HCEC 1CT (cell line): ENCODE data around the gene PDGFRB.

Source experiments
- DNase-seq: peaks from one replicate; pipeline ENCODE4 v3.0.0-alpha.2; 2017

The PDGFRB gene

DNA sequence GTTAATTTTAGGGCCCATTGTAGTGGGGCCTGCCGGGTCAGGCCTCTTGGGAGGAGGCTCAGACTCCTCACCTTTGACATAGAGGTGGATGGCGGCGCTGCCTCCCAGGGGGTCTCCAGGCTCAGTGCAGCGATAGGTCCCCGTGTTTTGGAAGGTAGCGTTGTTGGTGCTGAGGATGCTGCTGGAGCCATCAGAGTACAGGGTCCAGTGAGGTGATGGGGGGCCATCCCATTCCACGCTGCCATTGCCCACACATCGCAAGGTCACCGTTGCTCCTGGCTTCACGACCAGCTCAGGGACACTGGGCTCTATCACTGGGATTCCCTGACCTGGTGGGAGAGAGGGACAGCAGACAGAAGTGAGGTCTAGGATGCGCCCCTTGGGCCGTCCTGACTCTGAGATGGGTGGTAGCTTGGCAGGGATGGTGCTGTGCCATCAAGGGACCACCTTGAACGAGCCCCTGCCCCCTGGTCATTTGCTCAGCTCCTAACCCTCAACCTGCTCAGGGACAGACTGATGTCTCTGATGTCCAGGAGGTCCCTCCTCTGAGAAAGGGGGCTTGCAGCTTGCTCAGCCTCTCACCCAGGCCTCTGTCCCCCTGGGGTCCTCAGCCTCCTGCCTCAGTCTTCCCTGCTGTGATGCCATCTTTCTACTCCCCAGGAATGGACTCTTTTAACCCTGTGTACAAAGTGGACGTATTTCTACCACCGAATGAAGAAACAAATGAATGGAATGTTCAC lies 74.8 kb downstream of the PDGFRB start:
- DNase-seq: no peak

DNA sequence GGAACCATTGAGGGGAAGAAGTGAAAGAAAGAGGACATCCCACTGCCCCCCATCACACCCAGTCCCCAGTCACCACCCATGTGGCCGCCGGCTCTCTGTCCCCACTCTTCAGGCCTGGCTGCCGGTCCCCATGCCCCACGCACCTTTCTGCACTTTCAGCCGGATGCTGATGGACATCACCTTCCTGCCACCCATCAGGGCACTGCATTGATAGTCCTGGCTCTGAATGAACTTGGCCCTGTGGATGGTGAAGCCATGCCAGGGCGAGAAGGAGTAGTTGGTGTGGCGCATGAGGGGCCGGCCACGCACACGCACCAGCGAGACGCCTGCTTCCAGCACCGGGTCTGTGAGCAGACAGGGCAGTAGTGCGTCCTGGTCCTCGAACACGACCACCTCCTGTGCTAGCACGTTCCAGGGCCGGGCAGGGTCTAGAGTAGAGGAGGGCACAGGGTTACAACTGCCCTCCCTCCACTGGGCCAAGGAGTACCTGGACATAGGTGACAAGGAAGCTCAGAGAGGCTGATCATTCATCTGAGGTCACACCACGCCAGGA lies 75.7 kb downstream of the PDGFRB start:
- no peak for DNase-seq

DNA sequence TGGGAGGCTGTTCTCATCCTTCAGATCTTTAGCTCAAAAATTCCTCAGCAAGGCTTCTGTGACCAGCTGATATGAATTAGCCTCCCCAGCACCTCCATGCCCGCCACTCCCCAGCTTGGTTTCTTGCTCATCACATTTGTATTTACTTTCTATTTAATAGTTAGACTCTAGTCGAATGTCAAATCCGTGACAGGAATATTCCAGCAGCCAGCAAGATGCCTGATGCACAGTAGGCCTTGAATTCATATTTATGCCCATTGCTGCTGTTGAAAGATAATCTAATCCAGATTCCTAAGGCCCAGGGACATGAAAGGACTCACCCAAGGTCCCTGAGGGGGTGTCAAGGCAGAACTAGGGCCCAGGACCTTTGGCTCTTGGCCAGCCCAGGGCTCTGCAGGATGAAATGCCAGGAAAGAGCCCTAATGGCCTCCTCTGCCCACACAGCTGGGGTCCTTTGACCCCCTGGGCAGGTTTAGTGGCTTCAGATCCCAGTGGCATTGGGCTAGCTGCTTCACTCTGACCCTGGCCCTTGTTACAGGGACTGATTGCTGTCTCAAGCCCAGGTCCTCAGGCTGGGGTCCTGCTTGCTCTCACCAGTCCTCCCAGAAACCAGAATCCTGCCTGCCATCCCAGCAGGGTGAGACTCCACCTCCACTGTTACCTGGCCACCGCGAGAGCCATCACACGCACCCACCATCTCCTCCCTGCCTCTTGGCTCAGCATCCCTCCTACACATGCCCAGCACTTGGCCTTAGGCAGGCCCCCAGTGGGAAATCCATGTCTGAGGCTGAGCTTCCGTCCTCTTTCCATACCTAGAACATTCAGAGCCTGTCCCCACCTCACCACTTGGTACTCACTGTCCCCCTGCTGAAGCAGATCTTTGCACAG lies 76.6 kb downstream of the PDGFRB start:
- no peak for DNase-seq

DNA sequence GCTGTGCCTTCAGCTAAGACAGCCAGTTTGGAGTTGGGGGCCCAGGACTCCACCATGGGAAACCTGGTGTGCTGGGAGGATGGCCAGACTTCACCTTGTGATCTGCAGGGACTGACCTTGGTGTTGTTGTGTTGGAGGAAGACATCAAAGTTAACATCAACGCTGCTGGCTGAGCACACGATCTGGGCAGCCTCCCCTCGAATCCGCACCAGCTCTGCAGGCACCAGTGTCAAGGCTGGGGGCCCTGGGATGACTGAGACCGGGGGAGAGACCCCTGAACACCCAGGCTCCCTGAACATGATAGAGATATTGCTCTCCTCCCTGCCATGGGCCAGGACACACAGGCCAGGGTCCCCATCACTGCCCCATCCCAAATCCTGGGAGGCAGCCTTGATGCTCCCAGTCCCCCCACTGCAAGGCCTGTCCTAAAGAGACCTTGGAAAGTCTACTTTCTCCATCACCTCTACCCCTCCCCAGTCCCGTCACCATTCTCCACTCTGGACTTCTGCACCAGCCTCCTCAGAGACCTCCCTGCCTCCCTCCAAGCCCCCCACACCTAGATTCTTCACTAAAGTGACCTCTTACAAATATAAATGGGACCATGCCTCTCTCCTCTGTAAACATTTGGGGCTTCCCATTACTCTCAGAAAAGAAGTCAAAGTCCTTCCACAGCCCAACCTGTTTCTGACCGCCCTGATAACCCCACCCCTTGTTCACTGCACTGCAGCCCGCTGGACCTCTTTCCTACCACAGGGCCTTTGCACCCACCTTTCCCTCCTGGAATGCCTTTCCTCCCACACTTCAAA lies 77.4 kb downstream of the PDGFRB start:
- DNase-seq: no peak

DNA sequence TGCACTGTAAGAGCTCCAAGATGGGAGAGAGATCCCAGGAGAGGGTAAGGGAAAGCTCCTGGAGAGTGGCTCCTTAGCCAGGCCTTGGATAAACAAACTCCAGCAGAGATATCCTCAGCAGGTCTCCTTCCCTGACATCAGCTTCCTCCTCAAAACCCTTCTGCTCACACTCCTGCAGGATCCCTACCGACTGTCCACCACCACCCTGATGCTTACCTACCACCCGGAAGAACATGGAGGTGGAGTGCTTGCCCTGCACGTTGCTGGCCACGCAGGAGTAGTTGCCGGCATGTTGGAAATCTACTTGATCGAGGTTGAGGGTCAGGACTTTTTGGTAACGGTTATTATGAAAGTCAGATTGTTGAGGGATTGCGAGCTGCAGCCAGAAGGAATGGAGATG lies 78.6 kb downstream of the PDGFRB start:
- DNase-seq: no peak

GRCh38 chr5:150075806-150076205 lies 79.8 kb downstream of the PDGFRB start:
- DNase-seq: peak; percentile 27

GRCh38 chr5:150075233-150075632 lies 80.4 kb downstream of the PDGFRB start:
- DNase-seq: no peak

DNA sequence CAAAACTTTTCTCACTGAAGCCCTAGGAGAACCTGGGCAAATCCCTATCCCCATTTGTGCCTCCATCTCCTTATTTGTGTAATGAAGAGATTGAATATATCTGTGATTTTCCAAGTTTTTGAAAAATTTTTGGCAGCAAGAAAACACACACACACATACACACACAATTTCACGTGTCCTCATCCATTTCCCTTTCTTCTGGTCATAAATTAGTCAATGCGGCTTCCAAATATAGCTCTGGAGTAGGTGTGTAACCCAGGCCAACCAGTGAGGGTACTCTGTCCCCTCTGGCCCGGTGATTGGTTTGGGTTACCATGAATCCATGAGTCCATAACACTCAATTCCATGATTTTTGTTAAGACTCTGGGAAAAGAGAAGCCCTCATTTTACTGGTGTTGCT lies 82.0 kb downstream of the PDGFRB start:
- DNase-seq: no peak

DNA sequence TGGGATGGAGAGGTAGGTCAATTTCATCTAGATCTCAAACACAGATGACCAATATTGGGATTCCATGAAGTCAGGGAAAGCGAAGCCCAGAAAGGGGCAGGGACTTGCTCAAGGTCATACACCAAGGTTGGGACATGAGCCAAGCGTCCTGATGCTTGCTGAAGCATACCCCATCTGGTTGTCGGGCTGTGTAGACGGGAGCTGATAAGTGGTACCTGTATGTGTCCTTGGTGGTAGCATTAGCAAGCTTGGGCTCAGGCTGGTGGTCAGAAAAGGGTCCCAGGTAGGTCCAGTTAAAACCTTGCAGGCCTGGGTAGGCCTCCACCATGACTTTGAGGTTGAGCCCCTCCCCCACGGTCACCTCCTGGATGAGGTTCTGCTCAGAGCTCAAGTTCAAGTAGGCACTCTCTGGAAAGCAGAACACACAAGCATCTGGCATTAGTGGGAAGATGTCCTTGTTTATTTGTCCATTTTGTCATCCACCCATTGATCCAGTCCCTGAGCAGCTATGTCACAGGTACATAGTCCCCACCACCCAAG lies 82.5 kb downstream of the PDGFRB start:
- DNase-seq: no peak

- DNase-seq: no peak
Observed at GRCh38 chr5:150070821-150071220, 84.8 kb downstream of the PDGFRB start.

GRCh38 chr5:150069672-150070627 lies 85.7 kb downstream of the PDGFRB start:
- no peak for DNase-seq

- DNase-seq: no peak
Observed at GRCh38 chr5:150068961-150069645, 86.5 kb downstream of the PDGFRB start.

DNA sequence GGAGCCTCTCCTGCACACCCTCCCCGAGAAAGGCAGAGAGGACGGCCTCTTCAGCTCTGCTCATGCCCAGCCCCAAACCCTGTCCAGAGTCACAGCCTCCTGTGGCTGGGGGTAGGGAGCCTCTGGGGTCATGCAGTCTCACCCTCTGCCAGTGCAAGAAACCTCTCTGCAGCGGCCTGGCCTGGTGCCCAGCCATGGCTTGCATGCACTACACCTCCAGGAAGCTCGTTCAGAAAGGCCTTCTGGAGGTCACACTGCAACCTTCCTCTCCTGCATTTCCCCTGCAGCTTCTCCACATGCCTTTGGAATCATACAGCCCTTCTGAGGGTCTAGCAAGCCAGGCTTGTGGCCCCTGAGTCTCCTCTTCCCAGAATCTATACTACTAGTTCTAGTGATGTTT lies 87.2 kb downstream of the PDGFRB start:
- no peak for DNase-seq

- DNase-seq: no peak
Observed at GRCh38 chr5:150068071-150068470, 87.6 kb downstream of the PDGFRB start.

DNA sequence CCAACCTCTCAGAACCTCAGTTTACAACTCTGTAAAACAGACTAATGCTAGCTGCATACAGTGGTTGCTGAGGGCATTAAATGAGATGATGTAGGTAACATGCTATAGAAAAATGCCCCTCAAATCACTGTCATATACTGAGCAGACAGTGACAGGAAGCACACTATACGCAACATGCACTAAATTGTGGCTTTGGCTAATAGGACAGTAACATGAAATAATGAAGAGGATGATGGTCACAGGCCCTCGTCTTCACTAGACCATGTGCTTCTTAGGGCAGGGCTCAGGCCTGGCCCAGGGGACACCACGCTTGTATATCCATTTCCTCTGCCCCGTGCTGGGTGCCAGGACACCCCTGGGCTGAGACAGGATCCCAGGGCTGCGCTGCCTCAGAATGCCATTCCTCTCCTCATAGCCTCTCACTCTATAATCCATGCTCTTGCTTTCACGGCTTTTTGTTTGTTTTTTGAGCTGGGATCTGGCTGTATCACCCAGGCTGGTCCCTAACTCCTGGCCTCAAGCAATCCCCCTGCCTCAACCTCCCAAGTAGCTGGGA lies 88.2 kb downstream of the PDGFRB start:
- DNase-seq: no peak

DNA sequence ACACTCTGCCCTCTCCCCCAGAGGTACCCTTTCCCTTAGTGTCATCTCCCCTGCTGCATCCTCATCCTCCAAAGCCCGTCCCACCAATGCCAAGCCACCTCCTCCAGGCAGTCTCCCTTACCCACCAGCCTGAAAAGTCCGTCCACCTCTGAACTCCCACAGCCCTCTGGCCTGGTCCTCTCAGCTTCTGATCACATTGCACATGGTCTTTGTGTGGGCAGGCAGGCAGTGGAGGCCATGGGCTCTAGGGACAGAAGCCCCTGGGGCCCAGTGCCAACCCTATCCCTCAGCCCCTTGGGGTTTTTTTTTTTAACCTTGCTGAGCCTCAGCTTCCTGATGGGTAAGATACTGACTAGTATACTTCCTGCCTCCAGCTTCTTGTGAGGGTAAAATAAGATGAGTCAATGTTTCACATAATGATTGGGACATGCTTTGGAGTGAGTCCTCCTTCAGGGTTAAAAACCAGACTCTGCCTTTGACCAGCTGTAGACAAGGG lies 88.7 kb downstream of the PDGFRB start:
- peak; percentile 91 for DNase-seq

GRCh38 chr5:150066436-150066835 lies 89.2 kb downstream of the PDGFRB start:
- no peak for DNase-seq

- DNase-seq: peak; percentile 17
Observed at GRCh38 chr5:150065886-150066285, 89.8 kb downstream of the PDGFRB start.

DNA sequence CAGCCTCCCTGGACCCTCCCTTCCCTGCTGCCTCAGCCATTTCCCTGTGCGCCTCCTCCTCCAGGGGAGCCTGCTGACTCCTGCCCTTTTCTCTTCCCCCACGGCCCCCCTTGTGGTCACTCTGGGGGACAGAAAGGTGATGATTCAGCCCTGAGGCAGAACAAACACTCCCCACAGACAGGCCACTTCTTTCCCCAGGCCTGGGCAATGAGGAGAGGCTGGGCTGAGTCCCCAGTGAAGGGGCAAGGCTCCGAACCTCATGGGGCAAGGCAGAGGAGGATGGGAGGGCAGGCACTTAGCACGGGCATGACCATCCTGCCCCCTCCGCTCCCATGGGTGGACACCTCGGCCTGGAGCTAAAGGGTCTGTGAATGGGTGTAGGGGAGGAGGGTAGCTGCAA lies 90.3 kb downstream of the PDGFRB start:
- peak; percentile 81 for DNase-seq

- DNase-seq: no peak
Observed at GRCh38 chr5:150064681-150065220, 90.9 kb downstream of the PDGFRB start.
